GM21825 (cell line): ENCODE data around the gene SERP1.
A peak's percentile ranks its signal among the peaks of the same experiment; 100 is the strongest.

Experiments used
- ATAC-seq: cut with Tn5 transposase; IDR thresholded peaks from one replicate; pipeline ENCODE4 v1.9.1; 2021; ENCODE audit warnings: mild to moderate bottlenecking, moderate library complexity; ENCODE audit not compliant: unreplicated experiment

The SERP1 gene

DNA sequence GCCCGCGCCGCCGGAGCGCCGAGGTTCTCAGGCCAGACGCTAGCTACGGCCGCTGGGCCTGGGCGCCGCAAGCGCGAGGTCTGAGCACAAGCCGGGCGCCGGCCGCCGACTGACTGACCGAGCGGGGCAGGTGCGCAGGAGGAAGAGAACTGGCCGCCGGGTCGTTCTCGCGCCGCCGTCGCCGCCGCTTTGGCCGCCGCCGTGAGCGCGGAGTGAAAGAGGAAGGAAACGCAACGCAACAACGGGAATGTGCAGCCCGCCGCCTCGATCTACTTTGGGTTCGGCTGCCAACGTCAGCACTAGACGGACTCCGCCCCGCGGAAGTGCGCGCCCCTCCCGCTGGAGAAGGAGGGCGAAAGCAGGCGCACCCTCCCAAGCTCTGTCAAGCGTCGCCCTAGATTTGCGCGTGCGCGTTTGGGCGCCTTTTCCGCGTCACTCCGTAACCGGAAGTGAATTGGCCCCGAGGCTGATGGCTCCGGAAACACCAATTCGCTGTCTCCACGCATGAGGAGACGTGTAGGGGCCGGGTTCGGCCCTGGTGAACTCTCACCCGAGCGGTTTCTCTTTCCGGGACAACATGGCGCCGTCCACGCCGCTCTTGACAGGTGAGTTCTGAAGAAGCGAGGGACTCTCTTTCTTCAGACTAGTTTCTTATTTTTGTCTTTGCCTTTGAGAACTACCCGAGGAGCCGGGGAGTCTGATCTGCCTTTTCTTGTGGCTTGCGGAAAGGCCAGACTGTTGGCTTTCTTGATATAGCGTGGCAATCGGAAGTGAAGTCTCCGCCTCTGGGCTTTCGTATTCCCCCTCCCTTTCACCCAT is at the start of gene SERP1, which contains the start of gene EIF2A:
Gene SERP1 (minus strand): TSS at position 271 of the 819 bp plus-strand sequence. CDS start 361 bp downstream, outside the sequence.
Gene EIF2A (plus strand): TSS at position 562 of the 819 bp plus-strand sequence. CDS start 16 bp downstream, at position 578.
- peak; percentile 89 for ATAC-seq

DNA sequence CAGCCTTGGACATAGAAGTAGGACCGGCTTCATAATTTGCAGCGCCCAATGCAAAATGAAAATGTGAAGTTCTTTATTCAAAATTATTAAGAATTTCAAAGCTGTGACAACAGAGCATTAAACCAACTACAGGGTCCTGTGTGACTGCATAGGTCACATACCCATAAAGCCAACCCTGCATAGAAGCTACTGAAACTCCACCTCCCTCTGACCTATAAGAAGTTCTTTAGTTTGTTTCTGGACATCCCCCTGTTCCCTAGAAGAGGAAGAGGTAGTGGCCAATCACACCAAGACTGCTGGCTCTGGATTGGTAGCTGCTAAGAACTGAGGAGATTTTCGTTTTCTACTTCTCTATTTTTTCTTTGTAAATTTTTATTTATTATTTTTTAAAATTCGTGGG is 47.9 kb upstream of the SERP1 start:
- no peak for ATAC-seq

DNA sequence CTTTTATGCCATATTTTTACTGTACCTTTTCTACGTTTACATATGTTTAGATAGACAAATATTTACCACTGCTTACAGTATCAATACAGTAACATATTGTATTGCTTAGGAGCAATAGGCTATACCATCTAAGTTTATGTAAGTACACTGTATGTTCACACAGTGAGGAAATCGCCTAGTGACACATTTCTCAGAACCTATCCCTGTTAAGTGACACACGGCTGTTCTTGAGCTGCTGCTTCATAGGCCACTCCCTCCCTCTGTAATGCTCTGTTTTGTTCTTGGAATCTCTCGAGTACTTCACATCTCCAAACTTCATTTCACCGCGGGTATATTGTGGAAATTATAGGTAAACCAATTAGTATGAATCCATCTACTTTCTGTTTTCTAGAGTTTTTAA is 43.5 kb upstream of the SERP1 start:
- ATAC-seq = no peak

DNA sequence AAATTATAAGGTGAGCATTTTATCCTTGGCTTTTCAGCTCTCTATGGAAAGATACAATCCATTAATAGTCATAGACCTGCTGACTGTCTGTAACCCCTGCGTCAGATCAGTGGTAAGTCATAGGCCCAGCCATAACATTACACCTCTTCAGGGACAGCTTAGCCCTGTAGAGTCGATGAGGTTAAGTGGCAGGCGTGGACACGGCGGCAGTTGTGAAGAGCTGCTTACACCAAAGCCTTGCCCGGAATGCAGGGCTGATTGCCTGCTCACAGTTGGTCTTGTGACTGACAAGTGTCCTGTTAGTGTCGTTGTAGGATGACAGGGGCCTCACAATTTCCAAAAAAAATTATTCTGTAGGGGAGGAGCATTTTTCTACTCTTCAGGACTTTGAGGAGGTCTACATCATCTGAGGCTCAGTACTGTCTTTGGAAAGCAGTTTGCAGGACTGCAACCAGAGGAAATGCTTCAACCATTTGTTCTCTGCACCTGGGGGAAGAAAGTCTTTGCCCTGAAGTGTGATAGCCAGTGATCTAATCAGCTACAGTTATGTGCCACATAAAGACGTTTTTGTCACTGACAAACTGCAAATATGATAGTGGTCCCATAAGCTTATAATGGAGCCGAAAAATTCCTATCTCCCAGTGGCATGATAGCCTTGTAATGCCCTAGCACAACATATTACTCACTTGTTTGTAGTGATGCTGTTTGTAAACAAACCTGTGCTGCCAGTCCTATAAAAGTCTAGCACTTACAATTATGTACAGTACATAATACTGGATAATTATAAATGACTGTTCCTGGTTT is 41.9 kb upstream of the SERP1 start:
- no peak for ATAC-seq

DNA sequence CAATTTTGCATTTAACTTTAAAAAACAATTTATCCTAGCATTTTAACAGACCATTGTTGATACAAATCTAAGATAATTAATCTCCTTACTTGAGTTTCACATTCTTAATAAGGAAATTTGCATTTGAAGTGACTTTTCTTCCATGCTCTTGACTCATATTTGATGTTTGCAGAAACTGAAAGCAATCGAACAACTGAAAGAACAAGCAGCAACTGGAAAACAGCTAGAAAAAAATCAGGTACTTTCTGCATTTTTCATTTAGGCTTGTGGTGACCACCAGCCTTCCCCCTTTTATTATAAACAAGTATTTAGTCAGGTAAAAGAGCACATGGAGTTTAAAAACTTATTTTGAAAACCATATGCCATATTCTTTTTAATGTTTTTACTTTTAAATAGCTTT is 36.7 kb upstream of the SERP1 start:
- ATAC-seq = peak; percentile 58

DNA sequence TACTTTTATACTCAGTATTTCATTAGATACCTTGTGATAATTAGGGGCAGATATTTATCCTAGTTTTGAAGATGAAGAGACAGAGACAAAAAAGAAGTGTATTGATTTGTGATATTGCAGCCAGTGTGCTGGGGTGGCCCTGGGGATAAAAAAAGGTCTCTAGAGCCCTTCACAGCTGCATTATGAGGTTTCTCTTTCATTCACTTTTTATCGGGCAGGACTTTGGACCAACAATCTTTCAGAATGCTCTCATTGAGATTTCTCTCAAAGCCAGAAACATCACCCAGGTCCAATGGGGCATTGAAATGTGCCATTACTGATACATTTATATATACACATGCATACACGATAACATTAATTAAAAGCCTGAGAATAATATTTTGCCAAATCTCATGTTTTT is 36.3 kb upstream of the SERP1 start:
- peak; percentile 59 for ATAC-seq

DNA sequence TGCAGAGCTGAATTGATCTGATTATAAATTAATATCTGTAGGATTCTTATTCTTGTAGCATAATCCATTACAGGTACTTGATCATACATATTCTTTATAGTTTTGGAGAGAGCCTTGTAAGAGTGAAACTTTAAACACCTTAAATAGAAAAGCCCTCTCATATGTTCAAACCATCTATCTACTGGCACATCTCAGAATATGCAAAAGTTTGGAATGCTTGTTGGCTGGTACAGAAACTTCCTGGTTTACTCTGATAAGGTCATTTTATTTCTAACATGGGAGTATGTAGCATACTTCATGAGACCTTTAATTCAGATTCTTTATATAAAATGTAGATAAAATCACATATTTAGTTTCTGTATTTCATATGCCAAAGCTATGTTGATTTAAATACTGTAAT is 34.9 kb upstream of the SERP1 start:
- no peak for ATAC-seq

DNA sequence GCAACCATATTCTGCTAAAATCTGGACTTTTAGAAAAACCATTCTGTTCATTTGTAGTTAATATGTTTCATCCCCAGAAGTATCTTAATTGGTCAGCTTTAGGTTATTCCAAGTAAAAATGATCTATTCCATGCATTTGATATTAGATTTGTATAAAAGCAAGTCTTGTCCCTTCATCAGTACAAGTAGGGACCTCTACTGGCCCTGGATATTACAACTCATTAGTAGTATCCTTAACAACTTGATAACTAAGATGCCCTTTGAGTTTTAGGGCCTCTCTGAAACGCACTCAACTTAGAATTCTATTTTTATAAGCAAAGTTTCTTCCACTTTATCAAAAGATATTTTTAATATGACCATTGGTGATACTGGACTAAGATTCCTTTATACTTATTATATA is 31.6 kb upstream of the SERP1 start:
- ATAC-seq = no peak

DNA sequence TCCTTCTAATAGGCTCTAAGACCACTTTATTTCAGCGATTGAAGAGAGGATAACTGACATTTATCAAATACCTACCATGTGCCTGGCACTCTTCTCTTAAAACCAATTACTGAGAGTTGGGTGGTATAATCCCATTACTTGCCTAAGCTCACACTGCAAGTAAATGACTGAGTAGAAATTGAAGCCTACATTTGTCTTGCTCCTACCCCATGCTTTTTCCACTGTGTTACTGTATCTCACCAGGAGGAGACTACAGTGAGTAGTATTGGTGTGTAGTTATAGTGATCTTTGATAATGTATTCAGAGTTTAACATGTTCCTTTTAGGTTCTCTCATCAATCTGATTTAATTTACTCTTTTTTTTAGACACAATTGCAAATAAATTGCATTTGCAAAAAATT is 21.0 kb upstream of the SERP1 start:
- ATAC-seq = no peak

DNA sequence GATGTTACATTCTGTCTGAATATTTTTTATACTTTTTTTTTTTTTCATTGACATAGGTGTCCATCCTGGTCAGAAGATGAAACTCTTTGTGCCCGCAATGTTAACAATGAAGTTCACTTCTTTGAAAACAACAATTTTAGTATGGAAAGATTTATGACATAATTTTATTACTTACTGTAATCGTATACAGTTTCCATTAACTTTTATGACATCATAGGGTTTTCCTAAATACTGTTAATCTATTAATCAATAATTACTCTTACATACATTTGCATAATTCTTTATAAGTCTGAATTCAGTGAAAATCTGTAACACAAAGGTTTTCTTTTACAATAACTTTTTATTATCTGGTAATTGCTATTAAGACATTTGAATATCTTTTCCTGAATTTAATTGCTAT is 17.9 kb upstream of the SERP1 start:
- ATAC-seq = no peak

DNA sequence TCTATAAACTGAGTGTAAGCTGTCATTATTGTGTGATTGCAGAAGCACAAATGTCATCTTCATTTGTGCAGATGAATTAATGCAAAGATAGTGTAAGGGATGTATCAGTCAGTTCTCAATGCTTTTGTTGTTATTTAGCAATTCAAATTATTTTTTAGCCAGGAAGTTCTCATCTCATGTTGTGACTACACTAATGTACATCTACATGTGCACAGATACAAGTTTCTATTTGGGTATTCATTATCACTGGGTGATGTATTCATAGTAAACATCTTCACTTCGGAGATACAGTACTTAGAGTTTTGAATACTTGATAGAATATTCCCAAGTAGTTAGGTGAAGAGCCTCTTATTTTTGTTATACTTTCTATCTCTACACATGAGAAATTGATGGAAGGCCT is 11.4 kb upstream of the SERP1 start:
- ATAC-seq = no peak

DNA sequence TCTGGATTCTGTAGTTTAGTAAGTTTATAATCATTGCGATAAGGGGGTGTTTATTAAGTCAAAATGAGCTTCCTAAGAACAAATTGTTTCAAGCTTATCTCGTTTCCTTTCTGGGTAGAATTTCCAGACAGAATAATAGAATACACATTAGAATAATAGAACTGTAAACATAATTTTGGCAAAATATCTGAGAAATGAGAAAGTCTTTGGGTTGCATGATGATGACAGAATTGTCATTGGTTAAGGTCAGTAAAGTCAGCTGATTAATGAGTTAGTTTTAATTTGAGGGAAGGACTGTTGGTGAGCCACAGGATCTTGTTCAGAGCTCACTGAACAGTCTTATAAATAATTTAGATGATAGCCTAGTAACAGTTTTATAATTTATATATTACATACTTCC is 10.5 kb upstream of the SERP1 start:
- ATAC-seq = no peak

DNA sequence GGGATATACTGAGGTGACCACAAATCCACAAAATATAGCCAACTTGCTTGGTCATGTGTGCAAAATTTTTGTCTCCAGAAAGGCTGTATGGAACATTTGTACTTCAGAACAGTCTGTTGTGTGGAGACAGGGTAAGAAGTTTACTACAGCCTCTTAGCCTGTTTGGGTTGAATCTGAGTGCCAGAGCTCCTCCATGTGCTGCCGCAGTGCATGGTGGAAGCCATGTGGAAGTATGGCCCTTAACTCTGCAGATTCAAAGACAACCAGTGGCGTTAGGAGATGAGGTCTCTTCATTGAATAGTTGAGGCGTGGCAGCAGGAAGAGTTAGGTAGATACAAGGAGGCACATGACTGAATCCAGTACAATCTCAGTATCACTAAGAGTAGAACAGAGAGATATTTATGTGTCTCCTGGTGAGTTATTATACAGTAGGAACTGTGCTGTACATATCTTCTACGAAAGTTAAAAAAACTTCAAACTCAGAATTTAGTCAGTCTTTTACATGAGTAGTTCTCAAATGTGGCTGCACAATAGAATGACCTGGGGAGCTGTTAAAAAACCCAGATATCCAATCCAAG is 9.7 kb upstream of the SERP1 start:
- no peak for ATAC-seq

DNA sequence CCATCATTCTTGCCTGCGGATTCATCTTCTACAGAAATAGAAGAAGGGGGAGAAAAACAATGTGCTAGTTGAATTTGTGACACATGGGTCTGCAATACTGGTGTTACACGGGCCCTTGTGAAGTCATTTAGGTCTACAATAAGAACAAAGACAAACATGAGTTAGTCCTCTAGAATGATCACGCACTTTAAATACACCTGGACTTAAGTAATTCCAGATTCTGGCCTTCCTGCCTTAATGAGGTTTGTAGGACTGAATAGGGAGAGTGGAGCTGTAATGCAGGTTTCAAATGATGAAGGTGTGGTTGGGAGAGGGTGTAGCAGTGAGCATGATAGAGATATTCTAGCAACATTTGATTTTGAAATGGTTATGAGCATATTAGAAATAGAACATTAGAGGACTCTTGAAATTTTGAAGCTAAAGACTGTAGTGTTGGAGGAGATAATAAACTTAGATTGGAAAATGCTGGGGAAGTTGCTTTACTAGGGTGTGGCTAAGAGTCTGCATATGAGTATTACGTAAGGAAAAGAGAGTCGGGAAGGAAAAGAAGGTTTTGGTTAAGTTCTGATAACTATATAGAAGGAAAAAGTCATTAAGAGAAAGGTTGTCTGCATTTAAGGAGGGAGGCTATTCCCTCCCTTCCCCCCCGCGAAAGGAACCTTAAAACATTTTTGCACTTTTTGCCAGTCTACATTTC is 897 bp upstream of the SERP1 start:
- no peak for ATAC-seq

DNA sequence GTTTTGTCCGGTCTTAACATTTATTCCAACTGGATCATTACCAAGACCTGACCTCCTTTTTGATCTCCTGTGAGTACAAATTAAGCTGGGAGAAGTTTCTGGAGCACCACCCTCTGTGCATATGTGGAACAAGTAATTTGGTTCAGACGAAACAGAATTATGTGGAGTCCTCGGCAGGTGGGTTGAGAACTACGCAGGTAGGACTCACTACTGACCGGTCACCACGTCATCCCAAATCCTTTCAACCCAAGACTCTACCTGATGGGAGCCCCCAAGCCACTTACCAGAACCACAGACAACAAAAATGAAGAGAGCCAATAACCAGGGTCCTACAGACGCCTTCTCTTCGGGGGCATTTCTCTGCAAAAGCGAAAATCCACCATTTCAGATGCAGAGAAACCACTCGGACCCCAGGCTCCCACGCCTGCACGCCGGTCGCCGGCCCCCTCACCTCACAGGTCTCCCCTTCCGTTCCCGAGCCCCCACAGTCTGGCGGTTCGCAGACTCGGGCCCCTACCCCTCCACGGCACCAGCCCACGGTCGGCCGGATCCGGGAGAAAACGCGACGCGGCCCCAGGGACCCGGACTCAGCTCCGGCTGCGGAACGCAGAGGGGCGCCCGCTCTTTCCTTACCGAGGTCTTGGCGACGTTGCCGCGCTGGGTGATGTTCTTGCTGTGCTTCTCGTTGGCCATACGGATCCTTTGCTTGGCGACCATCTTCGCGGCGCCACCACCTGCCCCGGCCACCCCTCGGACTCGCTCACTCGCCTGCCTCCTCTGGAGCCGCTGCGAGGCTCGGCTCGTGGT is 674 bp downstream of the SERP1 start:
- ATAC-seq = peak; percentile 14

DNA sequence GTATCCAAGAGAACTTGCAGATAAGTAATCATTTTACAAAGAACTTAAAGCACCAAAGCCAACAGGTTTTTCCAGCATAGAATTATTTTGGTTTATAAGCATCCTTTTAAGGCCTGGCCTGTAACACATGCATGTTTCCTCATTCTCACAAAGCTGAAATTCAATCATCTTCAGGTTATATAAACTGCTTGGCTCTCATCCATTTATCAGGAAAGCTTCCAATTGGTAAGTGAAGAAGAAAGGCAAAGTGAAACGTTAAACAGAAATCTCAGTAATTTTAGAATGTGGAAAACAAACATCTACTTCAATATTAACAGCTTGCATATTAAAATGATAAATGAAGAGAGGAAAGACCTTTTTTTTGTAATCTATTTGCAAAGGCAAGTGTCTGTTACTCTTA is 1.6 kb downstream of the SERP1 start:
- ATAC-seq = no peak

DNA sequence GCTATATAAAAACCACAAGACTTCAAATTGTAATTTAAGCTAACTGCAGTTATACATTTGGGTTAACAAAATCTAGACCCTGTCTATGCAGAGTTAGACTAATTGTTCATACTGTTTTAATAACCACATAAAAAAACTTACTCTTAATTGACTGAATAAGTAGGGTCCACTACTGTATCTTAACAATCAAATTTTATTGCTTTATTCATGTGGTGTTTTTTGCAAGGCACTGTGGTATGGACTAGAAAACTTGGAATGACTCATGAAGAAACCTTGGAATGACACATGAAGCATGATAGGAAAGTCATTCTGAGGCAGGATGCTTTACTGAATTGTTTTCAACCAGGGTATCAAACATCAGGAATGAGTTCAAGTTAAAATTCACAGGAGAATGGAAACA is 2.3 kb downstream of the SERP1 start:
- ATAC-seq = no peak

DNA sequence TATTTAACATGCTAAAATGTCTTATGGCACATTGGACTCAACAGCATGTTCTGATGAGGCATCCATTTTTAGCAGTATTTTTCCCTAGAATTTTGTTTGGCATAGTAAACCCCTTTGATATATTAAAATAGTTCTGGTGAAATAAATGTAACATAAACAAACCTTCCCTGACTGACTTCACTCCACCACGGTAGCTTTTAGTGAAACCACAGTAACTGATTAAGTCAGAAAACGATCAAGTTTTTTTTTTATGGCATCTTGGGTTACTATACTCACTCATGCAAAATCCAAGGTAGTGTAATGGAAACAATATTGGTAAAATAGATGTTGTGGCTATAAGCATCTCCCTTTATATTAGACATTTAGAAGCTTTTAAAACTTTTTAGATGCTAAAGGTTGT is 2.8 kb downstream of the SERP1 start:
- ATAC-seq = no peak

DNA sequence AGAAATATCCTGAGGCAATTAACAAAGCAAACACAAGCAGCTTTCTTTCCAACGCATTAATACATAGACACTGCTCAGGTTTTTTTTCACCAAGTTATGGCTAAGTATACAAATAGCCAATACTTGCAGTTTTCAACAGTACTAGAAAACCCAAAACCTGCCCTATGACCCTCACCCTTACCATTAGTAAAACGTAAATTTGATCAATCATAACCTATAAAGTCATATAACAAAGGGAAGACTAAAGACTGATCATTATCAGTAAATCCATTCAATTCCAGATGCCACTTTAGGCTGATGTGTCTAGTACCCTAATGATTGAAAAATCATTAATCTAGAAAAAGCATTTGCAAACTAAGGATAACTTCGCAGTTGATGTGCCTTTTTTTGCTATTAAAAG is 3.2 kb downstream of the SERP1 start:
- ATAC-seq = no peak

DNA sequence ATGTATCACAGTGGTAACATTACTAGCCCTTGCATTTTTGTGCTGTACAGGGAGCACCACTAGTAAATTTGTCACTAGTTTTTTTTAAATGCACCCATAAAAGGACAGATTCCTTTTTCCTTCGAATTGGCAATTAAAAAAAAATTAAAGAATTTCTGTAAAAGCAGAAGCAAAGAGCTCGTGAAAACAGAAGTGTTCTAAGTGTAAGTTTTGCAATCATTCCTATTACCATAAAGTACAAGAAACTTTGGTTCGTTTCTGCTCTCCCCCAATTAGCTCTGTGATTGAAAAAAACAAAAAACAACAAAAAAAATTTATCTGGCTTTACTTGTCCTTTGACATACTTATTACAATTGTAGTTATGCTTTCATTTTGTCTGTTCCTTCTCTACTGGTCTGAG is 5.3 kb downstream of the SERP1 start:
- ATAC-seq = no peak
